Measurements from ENCODE around the gene PMPCA. TPM values are rescaled to one million over a fixed set of nuclear protein-coding genes. Genes with fewer than 3 reads are reported as not detected.

PMPCA gene
- polyA plus RNA-seq, 1 experiment, result 65.8 TPM

DNA sequence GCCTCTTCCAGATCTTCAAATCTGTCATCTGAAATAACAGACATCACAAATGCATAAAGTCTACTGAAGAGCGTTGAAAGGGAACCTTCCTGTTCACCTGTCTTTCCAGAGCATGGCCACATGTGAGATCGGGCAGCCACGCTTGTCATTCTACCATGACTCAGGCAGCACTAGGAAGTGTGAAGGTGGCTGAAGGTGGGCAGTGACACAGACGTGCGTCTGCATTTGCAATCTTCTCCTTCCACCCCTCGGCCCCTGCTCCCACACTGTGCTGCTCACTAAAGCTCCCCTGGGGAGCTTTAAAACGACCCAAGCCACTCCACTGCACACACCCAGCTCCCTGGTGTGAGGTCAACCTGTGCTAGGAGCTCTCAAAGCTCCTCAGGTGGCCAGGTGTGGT, 2.5 kb upstream of the PMPCA start:
- POLR2A ChIA-PET, result no interaction called here
- Histone ChIP-seq H3K9me3 (ENCODE audit: control insufficient read depth, insufficient read depth, low read length) (peaks cover 4% of the 10 kb centered on the region; the same call in 1 of the 2 replicates), H3K27me3 (ENCODE audit: control insufficient read depth, insufficient read depth, low read length) (no peaks in the 10 kb centered on the region), H3K27ac (ENCODE audit: low read depth, low read length) (no peak overlapping the region), H3K4me3 (ENCODE audit: low read depth, low read length) (no peak overlapping the region)
- CTCF ChIA-PET, result no interaction called here
- TF ChIP-seq, protein P1, sequence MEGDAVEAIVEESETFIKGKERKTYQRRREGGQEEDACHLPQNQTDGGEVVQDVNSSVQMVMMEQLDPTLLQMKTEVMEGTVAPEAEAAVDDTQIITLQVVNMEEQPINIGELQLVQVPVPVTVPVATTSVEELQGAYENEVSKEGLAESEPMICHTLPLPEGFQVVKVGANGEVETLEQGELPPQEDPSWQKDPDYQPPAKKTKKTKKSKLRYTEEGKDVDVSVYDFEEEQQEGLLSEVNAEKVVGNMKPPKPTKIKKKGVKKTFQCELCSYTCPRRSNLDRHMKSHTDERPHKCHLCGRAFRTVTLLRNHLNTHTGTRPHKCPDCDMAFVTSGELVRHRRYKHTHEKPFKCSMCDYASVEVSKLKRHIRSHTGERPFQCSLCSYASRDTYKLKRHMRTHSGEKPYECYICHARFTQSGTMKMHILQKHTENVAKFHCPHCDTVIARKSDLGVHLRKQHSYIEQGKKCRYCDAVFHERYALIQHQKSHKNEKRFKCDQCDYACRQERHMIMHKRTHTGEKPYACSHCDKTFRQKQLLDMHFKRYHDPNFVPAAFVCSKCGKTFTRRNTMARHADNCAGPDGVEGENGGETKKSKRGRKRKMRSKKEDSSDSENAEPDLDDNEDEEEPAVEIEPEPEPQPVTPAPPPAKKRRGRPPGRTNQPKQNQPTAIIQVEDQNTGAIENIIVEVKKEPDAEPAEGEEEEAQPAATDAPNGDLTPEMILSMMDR (IDR thresholded peaks at IDR 0.05; ENCODE audit: low read depth, low read length), result no peak
- DNase-seq (ENCODE audit: low read depth, low spot score), result no peak

GRCh38 chr9:136409557-136410455, 652 bp upstream of the PMPCA start:
- TF ChIP-seq, protein P1 (IDR thresholded peaks at IDR 0.05; ENCODE audit: low read depth, low read length), result no peak
- ChIA-PET POLR2A (interaction anchor here (0.7 to 1.5 kb wide), 4 partner anchors 8 to 83 kb away, joined by 4 to 5 read pairs (median 4); partner anchors contain the start of genes DNLZ and GPSM1), CTCF (interaction anchor here (1.1 to 1.4 kb wide), 3 partner anchors 9 to 98 kb away, joined by 3 to 6 read pairs (median 6); no protein-coding TSS in a partner anchor)
- Histone ChIP-seq H3K4me3 (ENCODE audit: low read depth, low read length) (peak overlapping the region; percentile 95), H3K27ac (ENCODE audit: low read depth, low read length) (peak overlapping the region; percentile 31), H3K27me3 (ENCODE audit: control insufficient read depth, insufficient read depth, low read length) (no peaks in the 10 kb centered on the region), H3K9me3 (ENCODE audit: control insufficient read depth, insufficient read depth, low read length) (peaks cover 4% of the 10 kb centered on the region; the same call in 1 of the 2 replicates)
- DNase-seq (ENCODE audit: low read depth, low spot score), result no peak

- TF ChIP-seq, protein P1 (IDR thresholded peaks at IDR 0.05; ENCODE audit: low read depth, low read length), result no peak
- Histone ChIP-seq H3K27ac (ENCODE audit: low read depth, low read length) (no peak overlapping the region), H3K27me3 (ENCODE audit: control insufficient read depth, insufficient read depth, low read length) (no peaks in the 10 kb centered on the region), H3K9me3 (ENCODE audit: control insufficient read depth, insufficient read depth, low read length) (peaks cover 4% of the 10 kb centered on the region; the same call in 1 of the 2 replicates), H3K4me3 (ENCODE audit: low read depth, low read length) (peak overlapping the region; percentile 95)
- CTCF ChIA-PET, result no interaction called here
- no peak for DNase-seq (ENCODE audit: low read depth, low spot score)
- POLR2A ChIA-PET, result no interaction called here
Observed at GRCh38 chr9:136411378-136411777, 920 bp downstream of the PMPCA start.

DNA sequence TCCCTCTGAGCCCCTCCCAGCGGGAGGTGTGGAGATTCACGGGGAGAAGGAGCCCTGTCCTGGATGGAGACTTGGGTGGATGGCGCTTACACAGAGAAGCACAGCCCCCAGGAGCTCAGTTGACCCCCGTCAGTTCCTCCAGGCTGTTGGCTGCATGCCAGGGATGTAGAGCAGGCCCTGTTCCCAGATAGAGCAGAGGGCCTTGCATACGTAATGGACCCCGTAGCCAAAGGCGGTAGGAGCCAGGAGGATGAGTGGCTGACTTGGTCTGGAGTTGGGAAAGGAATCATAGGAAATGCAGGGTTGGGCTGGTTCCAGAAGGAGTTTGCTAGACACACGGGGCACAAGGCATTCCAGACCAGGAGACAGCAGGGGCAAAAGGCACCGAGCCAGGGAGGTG, 2.5 kb downstream of the PMPCA start:
- no peak for DNase-seq (ENCODE audit: low read depth, low spot score)
- CTCF ChIA-PET, result no interaction called here

More for the DNA sequence above, 2.5 kb downstream of the PMPCA start:
- Histone ChIP-seq H3K4me3 (ENCODE audit: low read depth, low read length) (no peak overlapping the region), H3K9me3 (ENCODE audit: control insufficient read depth, insufficient read depth, low read length) (peaks cover 4% of the 10 kb centered on the region; the same call in 1 of the 2 replicates), H3K27me3 (ENCODE audit: control insufficient read depth, insufficient read depth, low read length) (no peaks in the 10 kb centered on the region), H3K27ac (ENCODE audit: low read depth, low read length) (no peak overlapping the region)
- POLR2A ChIA-PET, result no interaction called here
- TF ChIP-seq, protein P1 (IDR thresholded peaks at IDR 0.05; ENCODE audit: low read depth, low read length), result no peak

Measured in AG04450 (cell line).